Measurements from ENCODE around the gene ANKRD62.
"Not testable (repeated sequence)": the region's sequence is repeated elsewhere in the genome, so short reads cannot be mapped to it uniquely, and the experiment has no call there.

ANKRD62 gene

DNA sequence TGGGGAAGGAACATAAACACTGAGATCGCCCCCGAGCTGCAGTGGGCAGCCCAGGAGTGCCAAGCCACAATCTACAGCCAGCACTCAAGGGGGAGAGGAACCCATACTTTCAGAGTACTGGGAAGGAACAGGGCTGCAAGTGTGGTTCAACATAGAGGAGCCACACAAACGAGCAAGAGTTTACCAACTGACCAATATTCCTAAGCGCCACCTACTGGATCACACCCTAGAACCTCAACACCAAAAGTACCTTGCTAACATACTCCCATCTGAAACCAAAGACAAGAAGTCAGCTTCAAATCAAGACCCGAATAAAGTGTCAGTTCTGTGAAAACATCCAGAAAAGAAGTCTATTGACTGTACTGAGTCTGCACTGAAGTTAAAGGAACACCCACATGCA lies 55.8 kb downstream of the ANKRD62 start:
- intact Hi-C loops (cut with DNase I); DNase-seq: not testable (repeated sequence)

DNA sequence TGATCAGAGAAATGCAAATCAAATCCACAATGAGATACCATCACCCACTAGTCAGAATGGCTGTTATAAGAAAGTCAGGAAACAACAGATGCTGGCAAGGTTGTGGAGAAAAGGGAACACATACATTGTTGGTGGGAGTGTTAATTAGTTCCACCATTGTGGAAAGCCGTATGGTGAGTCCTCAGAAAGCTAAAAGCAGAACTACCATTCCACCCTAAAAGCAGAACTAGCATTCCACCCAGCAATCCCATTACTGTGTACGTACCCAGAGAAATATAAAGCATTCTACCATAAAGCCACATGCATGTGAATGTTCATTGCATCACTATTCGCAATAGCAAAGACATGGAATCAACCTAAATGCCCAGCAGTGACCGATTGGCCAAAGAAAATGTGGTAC lies 60.7 kb downstream of the ANKRD62 start:
- intact Hi-C loops (cut with DNase I): no loop called here
- DNase-seq: no peak

DNA sequence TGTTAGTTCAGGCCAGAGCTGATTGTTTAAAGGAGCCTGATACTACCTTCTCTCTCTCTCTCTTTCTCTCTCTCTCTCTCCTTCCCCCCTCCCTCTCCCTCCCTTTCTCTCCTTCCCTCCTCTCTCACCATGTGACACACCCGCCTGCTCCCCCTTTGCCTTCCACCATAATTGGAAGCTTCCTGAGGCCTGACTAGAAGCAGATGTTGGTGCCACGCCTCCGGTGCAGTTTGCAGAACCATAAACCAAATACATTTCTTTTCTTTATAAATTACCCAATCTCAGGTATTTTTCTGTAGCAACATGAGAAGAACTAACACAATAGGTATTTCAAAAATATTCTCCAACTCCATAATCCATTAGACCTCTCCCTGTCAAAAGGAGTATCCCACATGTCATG lies 62.4 kb downstream of the ANKRD62 start:
- intact Hi-C loops (cut with DNase I): no loop called here

DNA sequence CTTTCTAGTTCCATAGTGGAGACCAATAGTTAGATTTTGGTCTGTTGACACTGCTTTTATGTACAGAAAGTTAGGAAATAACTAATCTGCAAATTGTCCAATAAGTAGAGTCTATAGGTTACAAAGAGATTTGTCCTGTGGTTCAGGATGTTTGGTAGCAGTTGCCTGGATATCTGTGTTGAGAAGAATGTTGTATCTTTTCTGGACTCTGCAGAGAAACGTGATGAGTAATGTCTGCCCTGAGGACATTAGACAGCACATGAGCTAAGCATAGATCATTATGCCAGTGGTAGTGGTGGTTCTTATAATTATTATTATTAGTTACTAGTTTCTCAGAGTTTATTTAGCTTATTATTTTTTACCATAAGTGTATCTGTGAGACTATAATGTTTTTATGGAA lies 65.8 kb downstream of the ANKRD62 start:
- intact Hi-C loops (cut with DNase I): no loop called here
- DNase-seq: no peak

More for the DNA sequence above, 62.4 kb downstream of the ANKRD62 start:
- DNase-seq: no peak

DNA sequence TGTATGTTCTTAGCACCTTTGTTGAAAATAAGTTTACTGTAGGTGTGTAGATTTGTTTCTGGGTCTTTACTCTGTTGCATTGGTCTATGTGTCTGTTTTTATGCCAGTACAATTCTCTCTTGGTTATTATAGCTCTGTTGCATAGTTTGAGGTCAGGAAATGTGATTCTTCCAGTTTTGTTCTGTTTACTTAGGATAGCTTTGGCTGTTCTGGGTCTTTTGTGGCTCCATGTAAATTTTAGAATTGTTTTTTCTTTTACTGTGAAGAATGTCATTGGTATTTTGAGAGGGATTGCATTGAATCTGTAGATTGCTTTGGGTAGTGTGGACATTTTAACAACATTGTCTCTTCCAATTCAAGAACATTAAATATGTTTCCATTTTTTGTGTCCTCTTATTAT lies 69.1 kb downstream of the ANKRD62 start:
- DNase-seq: no peak

DNA sequence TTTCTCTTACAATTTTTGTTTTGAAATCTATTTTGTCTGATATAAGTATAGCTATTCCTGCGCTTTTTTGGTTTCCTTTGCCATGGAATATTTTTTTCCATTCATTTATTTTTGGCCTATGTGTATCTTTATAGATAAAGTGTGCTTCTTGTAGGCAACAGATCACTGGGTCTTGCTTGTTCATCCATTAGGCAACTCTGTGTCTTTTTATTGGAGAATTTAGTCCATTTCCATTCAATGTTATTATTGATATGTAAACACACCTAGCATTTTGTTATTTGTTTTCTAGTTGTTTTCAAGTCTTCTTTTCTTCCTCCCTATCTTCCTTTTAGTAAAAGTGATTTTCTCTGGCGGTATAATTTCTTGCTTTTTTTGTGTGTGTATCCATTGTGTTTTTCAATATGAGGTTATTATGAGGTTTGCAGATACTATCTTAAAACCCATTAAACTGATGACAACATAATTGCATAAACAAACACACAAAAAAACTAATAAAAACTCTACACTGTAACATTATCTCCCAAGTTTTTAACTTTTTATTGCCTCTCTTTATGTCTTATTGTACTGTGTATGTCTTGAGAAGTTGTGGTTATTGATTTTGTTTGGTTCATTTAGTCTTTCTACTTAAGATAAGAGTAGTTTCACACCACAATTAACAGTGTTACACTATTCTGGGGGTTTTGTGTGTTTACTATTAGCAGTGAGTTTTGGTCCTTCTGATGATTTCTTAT lies 71.6 kb downstream of the ANKRD62 start:
- intact Hi-C loops (cut with DNase I): no loop called here
- DNase-seq: no peak

More for the DNA sequence above, 69.1 kb downstream of the ANKRD62 start:
- intact Hi-C loops (cut with DNase I): no loop called here

All from head of caudate nucleus (tissue), 42 donors.